ENCODE data around the gene RTKN. TPM values are rescaled to one million over a fixed set of nuclear protein-coding genes. Genes with fewer than 3 reads are reported as not detected.

RTKN gene
- total RNA-seq, 1 experiment from 2014 or later, result 94.0 TPM

DNA sequence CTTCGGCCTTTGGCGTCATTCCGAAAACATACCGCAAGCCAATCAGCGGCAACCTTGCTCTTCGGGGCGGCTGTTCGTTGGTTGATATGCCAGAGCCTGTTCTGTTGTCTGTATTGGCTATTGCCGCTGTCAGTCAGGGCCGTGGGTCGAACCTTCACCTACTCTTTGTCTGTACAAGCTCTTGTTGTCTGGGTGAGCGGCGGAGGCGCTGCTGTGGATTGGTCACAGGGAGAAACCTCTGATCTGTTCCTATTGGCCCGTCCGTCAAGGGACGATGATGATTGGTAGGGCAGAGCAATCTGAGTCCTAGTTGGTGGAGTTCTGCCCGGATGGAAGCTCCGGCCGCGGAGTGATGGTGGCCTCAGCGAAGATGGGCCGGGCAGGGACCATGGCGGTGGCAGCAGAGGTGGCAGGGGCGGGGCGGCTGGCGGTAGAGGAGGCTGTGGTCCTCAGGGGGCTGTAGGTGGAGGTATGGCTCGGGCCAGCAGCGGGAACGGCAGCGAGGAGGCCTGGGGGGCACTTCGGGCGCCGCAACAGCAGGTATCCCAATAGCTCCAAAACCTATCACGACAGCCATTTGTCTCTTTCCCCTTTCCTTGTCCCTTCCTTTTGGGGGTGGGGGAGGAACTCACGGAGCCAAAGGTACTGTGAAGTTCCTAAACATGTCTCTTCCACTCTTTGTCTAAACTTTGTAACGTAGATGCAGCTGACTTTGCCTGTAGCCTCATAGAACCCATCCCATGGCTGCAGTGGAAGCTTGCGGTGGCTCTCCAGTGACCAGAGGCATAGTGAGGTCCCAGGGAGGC is 16.6 kb upstream of the RTKN start, which contains the start of gene WBP1:
TSS of gene WBP1 (plus strand) at position 307 of the 806 bp plus-strand sequence. CDS start at position 472, 165 bp downstream.
- Histone ChIP-seq H3K9me3 (ENCODE audit: control insufficient read depth in 1 of 2, insufficient read depth in 1 of 2, low read depth in 1 of 2, low read length in 2 of 2) (no peaks in the 10 kb centered on the region), H3K4me3 (replicated peaks in 1 of 2; ENCODE audit: low read depth in 1 of 2, low read length in 2 of 2) (peak within 1 kb of the TSS; percentile 70 to 98), H3K9me2 (ENCODE audit: insufficient read depth) (no peaks in the 10 kb centered on the region), H2AFZ (ENCODE audit: low read depth, low read length, poor library complexity, severe bottlenecking) (no peak within 1 kb of the TSS), H4K20me1 (ENCODE audit: insufficient read depth) (no peaks in the 10 kb centered on the region), H3K36me3 (ENCODE audit: control insufficient read depth in 1 of 2, insufficient read depth in 2 of 2, low read length in 2 of 2) (peaks cover 6 to 19% of the 10 kb centered on the region in 2 experiments; a peak in 2 of 4 replicates), H3K4me2 (ENCODE audit: low read length) (peak within 1 kb of the TSS; percentile 98), H3K27ac (ENCODE audit: low read depth, low read length) (peak within 1 kb of the TSS; percentile 89), H3K4me1 (ENCODE audit: control insufficient read depth in 1 of 2, insufficient read depth in 2 of 2, low read length in 2 of 2) (peaks cover 12 to 42% of the 10 kb centered on the region in 2 experiments), H3K27me3 (ENCODE audit: insufficient read depth, low read length) (no peaks in the 10 kb centered on the region), H3K79me2 (ENCODE audit: insufficient read depth, low read length) (peaks cover 15% of the 10 kb centered on the region; the same call in 1 of the 2 replicates), H3K9ac (ENCODE audit: low read length) (peak within 1 kb of the TSS; percentile 82)
- DNase-seq (ENCODE audit: low read depth, low spot score), result peak; percentile 100
- CTCF ChIA-PET, result interaction anchor here (0.7 to 1.2 kb wide), 4 partner anchors 13 to 631 kb away, joined by 3 to 6 read pairs (median 3); partner anchors contain the start of genes AUP1 and HTRA2
- TSS peak; percentile 49 for BruUV-seq (replicated peaks)
- RAD21 ChIA-PET (ENCODE audit: low non-redundant PET in 1 of 2, low total read pairs in 2 of 2, uncharacterized antibody in 2 of 2, unreplicated experiment in 2 of 2), result interaction anchor here (0.5 to 0.7 kb wide), 2 partner anchors 13 to 15 kb away, joined by 3 read pairs; no protein-coding TSS in a partner anchor
- intact Hi-C loops (cut with micrococcal nuclease), result loop anchor here (1.0 to 10.0 kb wide), 2 partner anchors 25 to 1224 kb away; partner anchors contain the start of genes CCT7, PRADC1 and TTC31
- TF ChIP-seq CEBPB (IDR thresholded peaks at IDR 0.05; ENCODE audit: low read depth), result no peak
- TF ChIP-seq TCF7L2 (IDR thresholded peaks at IDR 0.05; ENCODE audit: borderline replicate concordance, extremely low read depth, insufficient read depth, insufficient read length), result peak; percentile 36
- TF ChIP-seq, protein P1, sequence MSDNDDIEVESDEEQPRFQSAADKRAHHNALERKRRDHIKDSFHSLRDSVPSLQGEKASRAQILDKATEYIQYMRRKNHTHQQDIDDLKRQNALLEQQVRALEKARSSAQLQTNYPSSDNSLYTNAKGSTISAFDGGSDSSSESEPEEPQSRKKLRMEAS (IDR thresholded peaks at IDR 0.05), result no peak
- TF ChIP-seq, protein P2, sequence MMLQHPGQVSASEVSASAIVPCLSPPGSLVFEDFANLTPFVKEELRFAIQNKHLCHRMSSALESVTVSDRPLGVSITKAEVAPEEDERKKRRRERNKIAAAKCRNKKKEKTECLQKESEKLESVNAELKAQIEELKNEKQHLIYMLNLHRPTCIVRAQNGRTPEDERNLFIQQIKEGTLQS (IDR thresholded peaks at IDR 0.05), result no peak
- TF ChIP-seq, protein P3, sequence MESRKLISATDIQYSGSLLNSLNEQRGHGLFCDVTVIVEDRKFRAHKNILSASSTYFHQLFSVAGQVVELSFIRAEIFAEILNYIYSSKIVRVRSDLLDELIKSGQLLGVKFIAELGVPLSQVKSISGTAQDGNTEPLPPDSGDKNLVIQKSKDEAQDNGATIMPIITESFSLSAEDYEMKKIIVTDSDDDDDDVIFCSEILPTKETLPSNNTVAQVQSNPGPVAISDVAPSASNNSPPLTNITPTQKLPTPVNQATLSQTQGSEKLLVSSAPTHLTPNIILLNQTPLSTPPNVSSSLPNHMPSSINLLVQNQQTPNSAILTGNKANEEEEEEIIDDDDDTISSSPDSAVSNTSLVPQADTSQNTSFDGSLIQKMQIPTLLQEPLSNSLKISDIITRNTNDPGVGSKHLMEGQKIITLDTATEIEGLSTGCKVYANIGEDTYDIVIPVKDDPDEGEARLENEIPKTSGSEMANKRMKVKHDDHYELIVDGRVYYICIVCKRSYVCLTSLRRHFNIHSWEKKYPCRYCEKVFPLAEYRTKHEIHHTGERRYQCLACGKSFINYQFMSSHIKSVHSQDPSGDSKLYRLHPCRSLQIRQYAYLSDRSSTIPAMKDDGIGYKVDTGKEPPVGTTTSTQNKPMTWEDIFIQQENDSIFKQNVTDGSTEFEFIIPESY (IDR thresholded peaks at IDR 0.05; ENCODE audit: extremely low read depth, insufficient replicate concordance, low read length), result no peak
- TF ChIP-seq RAD21 (IDR thresholded peaks at IDR 0.05; ENCODE audit: low read depth), result no peak
- TF ChIP-seq POLR2AphosphoS5 (IDR thresholded peaks at IDR 0.05; ENCODE audit: low read depth, low read length), result peak; percentile 21
- TF ChIP-seq YY1 (IDR thresholded peaks at IDR 0.05; ENCODE audit: extremely low read depth, insufficient replicate concordance, low read depth, low read length), result peak; percentile 57
- TF ChIP-seq, protein P4, sequence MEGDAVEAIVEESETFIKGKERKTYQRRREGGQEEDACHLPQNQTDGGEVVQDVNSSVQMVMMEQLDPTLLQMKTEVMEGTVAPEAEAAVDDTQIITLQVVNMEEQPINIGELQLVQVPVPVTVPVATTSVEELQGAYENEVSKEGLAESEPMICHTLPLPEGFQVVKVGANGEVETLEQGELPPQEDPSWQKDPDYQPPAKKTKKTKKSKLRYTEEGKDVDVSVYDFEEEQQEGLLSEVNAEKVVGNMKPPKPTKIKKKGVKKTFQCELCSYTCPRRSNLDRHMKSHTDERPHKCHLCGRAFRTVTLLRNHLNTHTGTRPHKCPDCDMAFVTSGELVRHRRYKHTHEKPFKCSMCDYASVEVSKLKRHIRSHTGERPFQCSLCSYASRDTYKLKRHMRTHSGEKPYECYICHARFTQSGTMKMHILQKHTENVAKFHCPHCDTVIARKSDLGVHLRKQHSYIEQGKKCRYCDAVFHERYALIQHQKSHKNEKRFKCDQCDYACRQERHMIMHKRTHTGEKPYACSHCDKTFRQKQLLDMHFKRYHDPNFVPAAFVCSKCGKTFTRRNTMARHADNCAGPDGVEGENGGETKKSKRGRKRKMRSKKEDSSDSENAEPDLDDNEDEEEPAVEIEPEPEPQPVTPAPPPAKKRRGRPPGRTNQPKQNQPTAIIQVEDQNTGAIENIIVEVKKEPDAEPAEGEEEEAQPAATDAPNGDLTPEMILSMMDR (IDR thresholded peaks at IDR 0.05 in 2 of 3, conservative IDR thresholded peaks at IDR 0.05 in 1 of 3; ENCODE audit: borderline replicate concordance in 1 of 3, insufficient read depth in 1 of 3, low read depth in 2 of 3, low read length in 2 of 3), result no peak
- TF ChIP-seq EZH2 (IDR thresholded peaks at IDR 0.05), result no peak
- no peak for TF ChIP-seq SP1 (IDR thresholded peaks at IDR 0.05; ENCODE audit: low read depth)
- TF ChIP-seq EZH2phosphoT487 (IDR thresholded peaks at IDR 0.05; ENCODE audit: borderline replicate concordance), result no peak
- no peak for TF ChIP-seq SRF (IDR thresholded peaks at IDR 0.05; ENCODE audit: low read depth)
- TF ChIP-seq POLR2A (IDR thresholded peaks at IDR 0.05; ENCODE audit: borderline replicate concordance, extremely low read depth, insufficient read depth, insufficient read length), result peak; percentile 6
- ATAC-seq, result peak; percentile 87
- POLR2A ChIA-PET, result interaction anchor here (0.7 to 2.0 kb wide), 8 partner anchors 10 to 49 kb away, joined by 3 to 21 read pairs (median 6); partner anchors contain the start of genes MRPL53, PCGF1 and TTC31
